ENCODE measurements around the gene DSEL.

- TF ChIP-seq CTCF (conservative IDR thresholded peaks at IDR 0.05; ENCODE audit: low read length) (no peak), EZH2phosphoT487 (IDR thresholded peaks at IDR 0.05; ENCODE audit: borderline replicate concordance, low read depth, low read length) (no peak)
These were observed 885 bp upstream of the DSEL start for GRCh38 chr18:67517444-67517765.
